ENCODE data around the gene GPR82. TPM values are rescaled to one million over a fixed set of nuclear protein-coding genes. Genes with fewer than 3 reads are reported as not detected.

The GPR82 gene
- total and polyA plus RNA-seq, 11 donors, result 0.04 to 0.35 (median 0.08) TPM; not detected in 4

- no peak for DNase-seq
- peaks cover 0 to 10% (median 0%) of the 10 kb centered on the region in 12 donors for H3K4me1 ChIP-seq
- ATAC-seq, result no peak
- intact Hi-C loops (cut with DNase I), result no loop called here
- H3K4me3 ChIP-seq, result no peak overlapping the region
- H3K27ac ChIP-seq, result no peak overlapping the region
- WGBS, 4 donors, result 64 to 97% (median 79%) methylated on average over 3 of the region's 3 CpGs
- no peaks in the 10 kb centered on the region for H3K9me3 ChIP-seq
- no peaks in the 10 kb centered on the region for H3K36me3 ChIP-seq
- H3K27me3 ChIP-seq, result peaks cover 0 to 14% (median 0%) of the 10 kb centered on the region in 9 donors
- TF ChIP-seq, protein P1, sequence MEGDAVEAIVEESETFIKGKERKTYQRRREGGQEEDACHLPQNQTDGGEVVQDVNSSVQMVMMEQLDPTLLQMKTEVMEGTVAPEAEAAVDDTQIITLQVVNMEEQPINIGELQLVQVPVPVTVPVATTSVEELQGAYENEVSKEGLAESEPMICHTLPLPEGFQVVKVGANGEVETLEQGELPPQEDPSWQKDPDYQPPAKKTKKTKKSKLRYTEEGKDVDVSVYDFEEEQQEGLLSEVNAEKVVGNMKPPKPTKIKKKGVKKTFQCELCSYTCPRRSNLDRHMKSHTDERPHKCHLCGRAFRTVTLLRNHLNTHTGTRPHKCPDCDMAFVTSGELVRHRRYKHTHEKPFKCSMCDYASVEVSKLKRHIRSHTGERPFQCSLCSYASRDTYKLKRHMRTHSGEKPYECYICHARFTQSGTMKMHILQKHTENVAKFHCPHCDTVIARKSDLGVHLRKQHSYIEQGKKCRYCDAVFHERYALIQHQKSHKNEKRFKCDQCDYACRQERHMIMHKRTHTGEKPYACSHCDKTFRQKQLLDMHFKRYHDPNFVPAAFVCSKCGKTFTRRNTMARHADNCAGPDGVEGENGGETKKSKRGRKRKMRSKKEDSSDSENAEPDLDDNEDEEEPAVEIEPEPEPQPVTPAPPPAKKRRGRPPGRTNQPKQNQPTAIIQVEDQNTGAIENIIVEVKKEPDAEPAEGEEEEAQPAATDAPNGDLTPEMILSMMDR (IDR thresholded peaks at IDR 0.05), result no peak
- no peak for TF ChIP-seq POLR2A (IDR thresholded peaks at IDR 0.05)
Observed at GRCh38 chrX:41728125-41728524, 4.1 kb downstream of the GPR82 start.

DNA sequence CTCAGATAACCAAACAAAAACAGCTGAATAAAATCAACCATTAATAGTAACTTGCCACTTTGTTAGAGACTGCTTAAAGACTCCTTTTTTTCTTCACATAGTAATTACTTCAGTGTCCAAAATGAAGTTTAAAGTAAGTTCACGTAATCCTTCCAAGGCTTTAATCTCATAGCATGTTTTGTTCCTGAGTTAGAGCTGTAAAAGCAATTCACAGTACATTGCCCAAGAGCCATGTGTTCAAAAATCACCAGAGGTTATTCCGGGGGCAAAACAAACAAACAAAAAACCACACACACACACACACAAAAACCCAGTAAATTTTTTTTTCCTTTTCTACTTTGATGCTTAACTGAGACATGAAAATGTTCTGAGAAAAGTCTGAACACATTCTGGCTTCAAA lies 6.1 kb downstream of the GPR82 start:
- peaks cover 0 to 9% (median 0%) of the 10 kb centered on the region in 9 donors for H3K27me3 ChIP-seq
- no peak for TF ChIP-seq POLR2A (IDR thresholded peaks at IDR 0.05)
- TF ChIP-seq, protein P1 (IDR thresholded peaks at IDR 0.05), result no peak
- H3K27ac ChIP-seq, result no peak overlapping the region
- DNase-seq, result no peak
- 63 to 79% (median 72%) methylated on average over 2 of the region's 2 CpGs for WGBS, 4 donors
- H3K4me3 ChIP-seq, result no peak overlapping the region
- no peak for ATAC-seq
- no peaks in the 10 kb centered on the region for H3K9me3 ChIP-seq
- H3K4me1 ChIP-seq, result peaks cover 0 to 13% (median 0%) of the 10 kb centered on the region in 12 donors
- no peaks in the 10 kb centered on the region for H3K36me3 ChIP-seq
- intact Hi-C loops (cut with DNase I), result loop anchor here in 1 of 10 donors (10.0 kb wide), 1 partner anchor 175 kb away; no protein-coding TSS in a partner anchor

DNA sequence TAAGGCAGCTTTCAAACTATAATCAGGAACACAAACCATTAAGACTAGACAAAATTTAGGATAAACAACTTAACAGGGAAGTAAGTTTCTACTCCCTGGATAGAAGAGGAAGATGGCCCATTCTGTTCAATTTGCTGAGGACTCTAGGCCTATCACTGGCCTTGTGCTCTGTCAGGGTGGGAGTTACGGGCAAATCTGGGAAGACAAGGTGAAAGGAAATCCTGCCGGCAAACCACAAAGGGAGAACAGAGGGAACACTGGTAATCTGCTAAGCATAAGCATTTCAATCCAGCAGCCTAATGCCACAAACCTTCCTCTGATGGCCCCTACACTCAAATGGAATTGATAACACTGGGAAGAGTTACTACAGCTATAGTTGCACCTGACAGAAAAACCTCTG lies 8.3 kb downstream of the GPR82 start:
- WGBS, 4 donors, result 77 to 83% (median 79%) methylated on average over 2 of the region's 2 CpGs
- ATAC-seq, result no peak
- H3K27me3 ChIP-seq, result peaks cover 0 to 5% (median 0%) of the 10 kb centered on the region in 9 donors
- H3K27ac ChIP-seq, result no peak overlapping the region
- H3K4me3 ChIP-seq, result no peak overlapping the region
- intact Hi-C loops (cut with DNase I), result loop anchor here in 1 of 10 donors (10.0 kb wide), 1 partner anchor 177 kb away; no protein-coding TSS in a partner anchor
- no peaks in the 10 kb centered on the region for H3K36me3 ChIP-seq
- DNase-seq, result no peak
- H3K9me3 ChIP-seq, result no peaks in the 10 kb centered on the region
- TF ChIP-seq, protein P1 (IDR thresholded peaks at IDR 0.05), result no peak
- TF ChIP-seq POLR2A (IDR thresholded peaks at IDR 0.05), result no peak
- H3K4me1 ChIP-seq, result peaks cover 0 to 13% (median 0%) of the 10 kb centered on the region in 12 donors

DNA sequence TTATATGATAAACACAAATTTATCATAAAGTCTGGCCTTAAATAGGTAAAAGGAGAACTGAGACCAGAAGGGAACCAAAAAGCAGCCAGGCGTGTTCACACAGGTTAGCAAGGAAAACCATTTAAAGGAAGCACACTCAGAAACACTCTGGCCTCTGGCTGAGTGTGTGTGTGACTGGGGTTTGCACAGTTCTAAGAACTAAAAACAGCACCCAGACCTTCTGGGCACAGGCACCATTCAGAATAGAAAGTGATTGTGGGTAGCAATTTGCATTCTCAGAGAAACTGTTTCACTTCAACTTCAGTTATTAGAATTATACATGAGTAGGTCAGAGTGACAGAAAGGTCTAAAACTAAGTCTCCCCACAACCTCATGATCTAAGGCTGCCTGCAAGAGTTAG lies 10.0 kb downstream of the GPR82 start:
- DNase-seq, result no peak
- TF ChIP-seq POLR2A (IDR thresholded peaks at IDR 0.05), result no peak
- TF ChIP-seq, protein P1 (IDR thresholded peaks at IDR 0.05), result no peak
- intact Hi-C loops (cut with DNase I), result loop anchor here in 1 of 10 donors (10.0 kb wide), 1 partner anchor 179 kb away; no protein-coding TSS in a partner anchor
- ATAC-seq, result peak in 1 of 4 donors; percentile 55
- H3K27ac ChIP-seq, result peak overlapping the region in 1 of 12 donors; percentile 24
- H3K4me1 ChIP-seq, result peaks cover 0 to 13% (median 0%) of the 10 kb centered on the region in 12 donors
- H3K27me3 ChIP-seq, result peaks cover 0 to 5% (median 0%) of the 10 kb centered on the region in 9 donors
- WGBS, 4 donors, result 46 to 83% (median 72%) methylated on average over 1 of the region's 1 CpG
- H3K36me3 ChIP-seq, result no peaks in the 10 kb centered on the region
- no peak overlapping the region for H3K4me3 ChIP-seq
- H3K9me3 ChIP-seq, result no peaks in the 10 kb centered on the region

Data from heart left ventricle (tissue), 16 donors.